ENCODE results near the gene PTPN9.

DNA sequence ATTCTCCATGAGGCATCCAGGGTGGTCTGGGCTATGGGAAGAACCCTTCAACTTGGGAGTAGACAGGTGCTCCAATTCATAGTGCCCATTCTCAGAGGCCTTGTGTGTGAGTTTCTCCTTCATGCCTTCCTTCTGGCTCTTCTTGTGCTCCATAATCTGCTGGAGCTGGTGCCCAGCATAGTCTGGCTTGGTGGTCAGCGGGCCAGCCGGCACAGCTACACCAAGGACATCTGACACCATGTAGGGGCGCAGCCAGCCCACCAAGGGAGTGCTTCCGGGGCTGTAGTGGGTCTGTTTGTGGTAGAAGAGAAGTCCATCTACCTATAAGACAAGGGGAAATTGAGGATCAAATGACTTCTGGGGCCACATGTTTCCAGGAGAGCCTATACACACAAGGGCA is 19.2 kb upstream of the PTPN9 start:
- TF ChIP-seq POLR2AphosphoS5 (IDR thresholded peaks at IDR 0.05), result no peak
- TF ChIP-seq, protein P1, sequence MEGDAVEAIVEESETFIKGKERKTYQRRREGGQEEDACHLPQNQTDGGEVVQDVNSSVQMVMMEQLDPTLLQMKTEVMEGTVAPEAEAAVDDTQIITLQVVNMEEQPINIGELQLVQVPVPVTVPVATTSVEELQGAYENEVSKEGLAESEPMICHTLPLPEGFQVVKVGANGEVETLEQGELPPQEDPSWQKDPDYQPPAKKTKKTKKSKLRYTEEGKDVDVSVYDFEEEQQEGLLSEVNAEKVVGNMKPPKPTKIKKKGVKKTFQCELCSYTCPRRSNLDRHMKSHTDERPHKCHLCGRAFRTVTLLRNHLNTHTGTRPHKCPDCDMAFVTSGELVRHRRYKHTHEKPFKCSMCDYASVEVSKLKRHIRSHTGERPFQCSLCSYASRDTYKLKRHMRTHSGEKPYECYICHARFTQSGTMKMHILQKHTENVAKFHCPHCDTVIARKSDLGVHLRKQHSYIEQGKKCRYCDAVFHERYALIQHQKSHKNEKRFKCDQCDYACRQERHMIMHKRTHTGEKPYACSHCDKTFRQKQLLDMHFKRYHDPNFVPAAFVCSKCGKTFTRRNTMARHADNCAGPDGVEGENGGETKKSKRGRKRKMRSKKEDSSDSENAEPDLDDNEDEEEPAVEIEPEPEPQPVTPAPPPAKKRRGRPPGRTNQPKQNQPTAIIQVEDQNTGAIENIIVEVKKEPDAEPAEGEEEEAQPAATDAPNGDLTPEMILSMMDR (IDR thresholded peaks at IDR 0.05), result no peak
- no peak for TF ChIP-seq EP300 (IDR thresholded peaks at IDR 0.05)
- TF ChIP-seq POLR2A (IDR thresholded peaks at IDR 0.05), result no peak

Data from suprapubic skin (tissue), 4 donors.